Caco-2 (cell line): ENCODE results near the gene MYO7B. TPM values are rescaled to one million over a fixed set of nuclear protein-coding genes. Genes with fewer than 3 reads are reported as not detected.

Experiments
- BruUV-seq: library from RNA; stranded (reverse); fragments of 400-500 nt; replicated peaks from 2 replicates; lab custom pipeline; 2021; lab: Mats Ljungman, UMichigan
- CTCF ChIA-PET: fragments of 300-600 bp; sonication (Branson Sonifier 250); formaldehyde crosslinking; loops from one replicate; lab custom pipeline; 2022; ENCODE audit warnings: antibody characterized with exemption; lab: Charles Lee
- POLR2A ChIA-PET: fragments of 300-600 bp; sonication (Branson Sonifier 250); formaldehyde crosslinking; loops from one replicate; lab custom pipeline; 2022; ENCODE audit warnings: antibody characterized with exemption; lab: Charles Lee
- DNase-seq, 2 experiments: peaks; one replicate each; pipeline versions ENCODE4 v3.0.0 to v3.0.0-alpha.2; 2020 to 2022
- H3K27me3 ChIP-seq: replicated peaks from 2 replicates; pipeline ENCODE4 v1.6.0; 2011; ENCODE audit warnings: low read length; ENCODE audit not compliant: control insufficient read depth, insufficient read depth
- H3K36me3 ChIP-seq: 2 replicates; pipeline ENCODE4 v1.5.1; 2011; ENCODE audit warnings: low read length; ENCODE audit not compliant: control insufficient read depth, insufficient read depth
- H3K4me1 ChIP-seq: fragments of 250-450 bp; sonication (Bioruptor Pico); 2 replicates; pipeline ENCODE4 v1.5.1; 2020; ENCODE audit warnings: mild to moderate bottlenecking
- H3K4me3 ChIP-seq: 2 replicates; pipeline ENCODE4 v1.5.1; 2011; ENCODE audit warnings: low read depth, mild to moderate bottlenecking, control low read depth, low read length
- H3K9me3 ChIP-seq: fragments of 250-450 bp; sonication (Bioruptor Pico); 2 replicates; pipeline ENCODE4 v1.5.1; 2020; ENCODE audit warnings: mild to moderate bottlenecking, moderate library complexity
- H3K27ac Mint-ChIP-seq: one replicate; pipeline ENCODE4 v1.8.0; 2022; ENCODE audit warnings: mixed read lengths; ENCODE audit not compliant: unreplicated experiment
- H3K27me3 Mint-ChIP-seq: one replicate; pipeline ENCODE4 v1.8.0; 2022; ENCODE audit warnings: mixed read lengths; ENCODE audit not compliant: insufficient read depth, unreplicated experiment
- H3K36me3 Mint-ChIP-seq: one replicate; pipeline ENCODE4 v1.8.0; 2022; ENCODE audit warnings: mild to moderate bottlenecking, mixed read lengths; ENCODE audit not compliant: insufficient read depth, unreplicated experiment
- H3K4me1 Mint-ChIP-seq: one replicate; pipeline ENCODE4 v1.8.0; 2022; ENCODE audit warnings: low read depth, mixed read lengths; ENCODE audit not compliant: unreplicated experiment
- H3K4me3 Mint-ChIP-seq: one replicate; pipeline ENCODE4 v1.8.0; 2022; ENCODE audit warnings: mild to moderate bottlenecking, moderate library complexity, mixed read lengths; ENCODE audit not compliant: unreplicated experiment
- H3K9me3 Mint-ChIP-seq: one replicate; pipeline ENCODE4 v1.8.0; 2022; ENCODE audit warnings: mixed read lengths; ENCODE audit not compliant: unreplicated experiment
- CTCF ChIP-seq, 2 experiments: fragments of 200-600 bp in 1 of 2; IDR thresholded peaks; 1 replicate in 1 of 2; 2 replicates in 1 of 2; pipeline versions ENCODE4 v1.5.1 to v1.8.0; 2011 to 2022; ENCODE audit warnings: antibody characterized with exemption in 1 of 2, control low read depth in 1 of 2, inconsistent platforms in 1 of 2, low read depth in 1 of 2, low read length in 1 of 2, mild to moderate bottlenecking in 1 of 2, moderate library complexity in 1 of 2; ENCODE audit not compliant: insufficient read depth in 1 of 2, severe bottlenecking in 1 of 2, unreplicated experiment in 1 of 2
- intact Hi-C: fragments of 100-400 bp; cut with micrococcal nuclease; formaldehyde crosslinking; loops from one replicate; pipeline ENCODE4 v1.10.0; 2022; ENCODE audit not compliant: unreplicated experiment
- total RNA-seq: library from RNA; stranded (reverse); gene quantifications from 2 replicates; pipeline ENCODE4 v1.2.3, GENCODE V29; 2022

Gene MYO7B
- total RNA-seq, 1 experiment from 2014 or later = 0.27 TPM

- no peak for DNase-seq
- no peaks in the 10 kb centered on the region for H3K4me1 ChIP-seq
- H3K9me3 ChIP-seq = no peaks in the 10 kb centered on the region
- ChIA-PET POLR2A (no interaction called here), CTCF (no interaction called here)
- H3K27me3 Mint-ChIP-seq = no peaks in the 10 kb centered on the region
- H3K4me3 Mint-ChIP-seq = no peak overlapping the region
- H3K36me3 ChIP-seq = peaks cover 8% of the 10 kb centered on the region
- BruUV-seq = no TSS peak
- no peaks in the 10 kb centered on the region for H3K9me3 Mint-ChIP-seq
- intact Hi-C loops = no loop called here
- no peak overlapping the region for H3K27ac Mint-ChIP-seq
- H3K4me3 ChIP-seq = no peak overlapping the region
- peaks cover 82% of the 10 kb centered on the region for H3K36me3 Mint-ChIP-seq
- H3K27me3 ChIP-seq = no peaks in the 10 kb centered on the region
- H3K4me1 Mint-ChIP-seq = no peaks in the 10 kb centered on the region
- TF ChIP-seq CTCF (IDR thresholded peaks at IDR 0.05; ENCODE audit: insufficient read depth in 1 of 2, low read depth in 1 of 2, low read length in 1 of 2, severe bottlenecking in 1 of 2, unreplicated experiment in 1 of 2) = no peak
Measured at GRCh38 chr2:127490283-127490682, 45.2 kb upstream of the MYO7B start.

- Mint-ChIP-seq H3K4me1 (no peaks in the 10 kb centered on the region), H3K27ac (no peak overlapping the region), H3K27me3 (no peaks in the 10 kb centered on the region), H3K4me3 (no peak overlapping the region), H3K9me3 (no peaks in the 10 kb centered on the region), H3K36me3 (peaks cover 92% of the 10 kb centered on the region)
- DNase-seq = no peak
- ChIA-PET CTCF (no interaction called here), POLR2A (no interaction called here)
- Histone ChIP-seq H3K4me3 (no peak overlapping the region), H3K27me3 (no peaks in the 10 kb centered on the region), H3K4me1 (no peaks in the 10 kb centered on the region), H3K36me3 (peaks cover 3% of the 10 kb centered on the region), H3K9me3 (no peaks in the 10 kb centered on the region)
- BruUV-seq = no TSS peak
- intact Hi-C loops = no loop called here
- TF ChIP-seq CTCF (IDR thresholded peaks at IDR 0.05; ENCODE audit: insufficient read depth in 1 of 2, low read depth in 1 of 2, low read length in 1 of 2, severe bottlenecking in 1 of 2, unreplicated experiment in 1 of 2) = no peak
Measured at GRCh38 chr2:127498386-127498785, 37.1 kb upstream of the MYO7B start.

GRCh38 chr2:127503491-127503890, 32.0 kb upstream of the MYO7B start:
- BruUV-seq = no TSS peak
- CTCF ChIA-PET = no interaction called here
- no peak for DNase-seq
- Mint-ChIP-seq H3K36me3 (peaks cover 76% of the 10 kb centered on the region), H3K9me3 (no peaks in the 10 kb centered on the region), H3K27ac (no peak overlapping the region), H3K4me3 (no peak overlapping the region), H3K27me3 (no peaks in the 10 kb centered on the region), H3K4me1 (peaks cover 1% of the 10 kb centered on the region)
- no peak for TF ChIP-seq CTCF (IDR thresholded peaks at IDR 0.05; ENCODE audit: insufficient read depth in 1 of 2, low read depth in 1 of 2, low read length in 1 of 2, severe bottlenecking in 1 of 2, unreplicated experiment in 1 of 2)
- Histone ChIP-seq H3K4me3 (no peak overlapping the region), H3K36me3 (peaks cover 2% of the 10 kb centered on the region), H3K9me3 (no peaks in the 10 kb centered on the region), H3K27me3 (no peaks in the 10 kb centered on the region), H3K4me1 (no peaks in the 10 kb centered on the region)
- POLR2A ChIA-PET = no interaction called here
- intact Hi-C loops = no loop called here
